Umbilical cord (tissue), 2 donors: ENCODE data around the gene COPS7A. TPM values are rescaled to one million over a fixed set of nuclear protein-coding genes. Genes with fewer than 3 reads are reported as not detected.
A peak's percentile ranks its signal among the peaks of the same experiment; 100 is the strongest.

Experiments
- DNase-seq: peaks from one replicate; pipeline ENCODE4 v3.0.0-alpha.2; 2015; ENCODE audit warnings: low spot score
- total RNA-seq: library from RNA; depleted of rRNA; stranded (reverse); fragments of >200 nt; gene quantifications from one replicate; pipeline ENCODE4 v1.2.3, GENCODE V29; 2014; ENCODE audit warnings: low replicate concordance; ENCODE audit not compliant: insufficient read depth

Gene COPS7A, protein sequence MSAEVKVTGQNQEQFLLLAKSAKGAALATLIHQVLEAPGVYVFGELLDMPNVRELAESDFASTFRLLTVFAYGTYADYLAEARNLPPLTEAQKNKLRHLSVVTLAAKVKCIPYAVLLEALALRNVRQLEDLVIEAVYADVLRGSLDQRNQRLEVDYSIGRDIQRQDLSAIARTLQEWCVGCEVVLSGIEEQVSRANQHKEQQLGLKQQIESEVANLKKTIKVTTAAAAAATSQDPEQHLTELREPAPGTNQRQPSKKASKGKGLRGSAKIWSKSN
- 40.4 TPM for total RNA-seq

DNA sequence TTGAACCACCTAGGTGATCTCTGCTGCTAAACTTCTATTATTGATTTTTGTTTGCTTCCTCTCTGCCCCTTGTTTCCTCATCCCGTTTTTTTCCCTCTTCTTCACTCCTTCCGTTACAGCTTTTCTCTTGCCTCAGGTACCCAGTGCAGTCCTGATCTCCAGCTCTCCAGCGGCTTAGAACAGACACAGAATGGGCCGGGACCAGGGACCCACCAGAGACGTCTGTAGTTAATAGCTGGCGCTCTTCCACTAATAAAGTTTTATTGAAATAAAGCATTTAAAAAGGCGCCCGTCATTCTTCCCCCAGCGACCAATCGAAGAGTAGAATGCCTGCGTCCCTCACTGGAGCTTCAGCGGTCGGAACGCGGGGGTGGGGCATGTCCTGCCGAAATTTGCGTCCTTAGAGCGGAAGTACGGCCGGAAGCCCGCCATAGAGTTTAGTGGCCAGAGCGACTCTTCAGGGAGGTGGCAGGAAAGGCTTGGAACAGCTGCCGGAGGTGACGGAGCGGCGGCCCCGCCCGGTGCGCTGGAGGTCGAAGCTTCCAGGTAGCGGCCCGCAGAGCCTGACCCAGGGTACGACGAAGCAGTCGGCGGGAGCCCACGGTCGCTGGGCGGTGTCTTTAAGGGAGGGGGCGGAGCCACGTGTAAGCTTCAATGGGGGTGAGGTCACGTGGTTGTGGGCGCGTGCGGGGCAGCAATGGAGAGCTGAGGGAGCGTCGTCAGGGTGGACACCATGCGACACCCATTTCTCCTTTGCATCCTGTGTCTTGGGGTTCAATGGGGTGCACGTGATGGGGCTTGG, at the start of gene COPS7A:
Gene COPS7A (plus strand): TSS at position 440 of the 802 bp plus-strand sequence. CDS start 611 bp downstream, outside the sequence.
- DNase-seq = peak; percentile 99

DNA sequence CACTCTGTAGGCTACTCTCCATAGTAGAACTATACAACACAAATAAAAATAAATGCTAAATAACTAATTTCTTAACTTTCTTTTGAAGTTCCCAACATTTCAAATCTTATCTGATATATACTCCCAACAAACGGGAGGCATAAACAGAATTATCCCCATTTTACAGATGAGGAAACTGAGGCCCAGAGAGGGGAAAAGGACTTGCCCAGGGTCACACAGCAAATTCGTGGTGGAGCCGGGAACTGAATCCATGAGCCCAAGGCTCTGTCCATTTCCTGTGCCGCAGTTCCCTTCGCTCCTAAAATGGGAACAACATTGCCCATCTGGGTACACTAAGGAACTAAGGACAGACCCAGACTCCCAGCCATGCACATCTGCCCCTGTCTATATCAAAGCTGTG, 46.9 kb upstream of the COPS7A start:
- no peak for DNase-seq

DNA sequence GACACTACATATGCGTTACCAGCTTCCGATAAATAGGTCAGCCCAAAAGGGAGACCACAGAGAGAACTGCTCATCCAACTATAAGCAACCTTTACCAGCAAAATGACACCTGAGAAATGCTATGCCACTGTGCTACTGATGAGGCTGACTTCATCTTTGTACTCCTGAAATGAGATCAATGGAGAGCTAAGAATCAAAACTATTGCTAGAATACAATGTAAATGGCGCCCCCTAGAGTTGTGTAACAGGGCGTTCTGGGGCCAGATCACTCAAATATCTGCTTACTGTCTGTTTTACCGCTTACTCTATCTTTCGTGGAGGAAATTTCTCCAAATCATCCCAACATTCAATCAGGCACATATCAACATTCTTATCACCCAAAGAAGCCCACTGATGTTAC, 39.2 kb upstream of the COPS7A start:
- DNase-seq = no peak

DNA sequence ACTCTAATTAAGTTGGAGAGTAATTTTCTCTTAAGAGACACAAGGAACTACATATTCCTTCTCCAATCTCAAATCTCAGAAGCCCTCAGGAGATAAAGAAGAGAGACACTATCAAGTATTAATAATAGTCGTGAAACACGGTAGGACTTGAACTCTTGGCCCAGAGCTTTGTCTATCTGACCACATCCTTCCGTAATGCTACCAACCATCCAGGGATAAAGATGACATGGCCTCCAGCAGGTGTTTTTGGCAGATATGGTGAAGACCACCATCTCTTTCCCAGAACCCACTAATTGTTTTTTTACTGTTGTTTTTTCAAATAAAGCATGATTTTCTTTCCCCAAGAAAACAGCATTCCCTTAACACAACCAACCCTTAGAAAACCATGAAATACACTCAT, 38.0 kb upstream of the COPS7A start:
- no peak for DNase-seq

DNA sequence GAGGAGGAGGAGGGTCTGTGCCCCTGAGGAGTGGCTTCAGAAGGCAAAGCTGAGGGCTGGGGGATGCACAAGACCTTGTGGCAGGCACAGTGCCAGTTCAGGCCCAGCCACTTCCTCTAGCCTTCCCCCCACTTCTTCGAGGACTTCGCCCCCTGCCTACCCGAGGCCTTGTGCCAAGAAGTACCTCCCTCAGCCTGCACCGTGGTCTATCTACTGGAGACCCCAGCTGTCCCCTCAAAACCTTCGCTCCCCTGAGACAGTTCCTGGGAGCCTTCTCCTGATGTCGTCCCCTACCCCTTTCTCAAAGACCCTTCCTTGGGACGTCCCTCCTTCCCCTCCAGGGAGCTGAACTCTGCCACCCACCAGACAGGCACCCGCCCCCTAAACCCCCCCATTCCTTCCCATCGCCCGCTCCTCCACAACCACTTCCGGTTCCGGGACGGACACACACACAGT, 35.3 kb upstream of the COPS7A start:
- no peak for DNase-seq

DNA sequence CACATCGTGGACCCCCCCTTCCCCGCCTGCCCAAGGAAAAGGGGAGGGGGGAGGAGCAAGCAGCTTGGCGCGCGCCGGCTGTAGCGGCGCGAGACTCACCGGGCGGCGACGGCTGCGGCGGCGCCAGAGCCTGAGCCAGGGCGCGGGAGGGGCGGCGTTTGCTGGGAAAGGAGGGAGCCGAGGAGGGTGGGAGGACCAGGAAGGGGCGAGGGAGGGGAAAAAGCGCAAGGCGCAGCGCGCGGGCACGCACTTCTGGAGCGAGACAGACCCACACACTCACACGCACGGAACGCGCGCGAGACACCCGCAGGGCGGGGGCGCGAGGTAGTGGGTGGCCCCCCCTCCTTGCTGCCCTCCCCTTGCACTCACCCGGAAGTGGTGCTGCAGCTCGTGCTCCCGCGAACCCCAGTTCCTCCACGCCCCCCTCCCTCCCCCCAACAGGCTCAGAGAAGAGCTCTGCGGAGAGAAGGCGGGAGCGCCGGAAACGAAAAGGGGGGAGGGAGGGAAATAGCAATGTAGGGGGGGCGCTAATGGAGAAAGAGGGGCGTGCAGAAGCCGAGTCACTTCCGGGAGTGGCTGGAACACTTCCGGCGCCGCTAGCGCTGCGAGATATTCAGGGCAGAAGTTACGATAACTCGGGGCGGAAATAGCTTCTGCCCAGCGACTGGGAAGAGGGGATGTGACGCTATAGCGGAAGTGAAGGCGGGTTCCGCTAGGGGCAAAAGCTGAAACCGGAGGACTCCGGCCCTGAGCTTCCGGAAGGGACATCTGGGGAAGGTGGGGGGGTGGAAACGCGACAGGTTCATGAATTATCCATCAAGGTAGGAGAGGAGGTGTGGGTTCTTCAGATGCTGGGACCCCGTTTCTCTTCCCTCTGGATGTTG, 34.6 kb upstream of the COPS7A start, which contains the start of gene ZNF384:
Gene ZNF384 (minus strand): TSS at position 377 of the 884 bp plus-strand sequence. CDS start 9,855 bp downstream, outside the sequence.
- DNase-seq = peak; percentile 100

DNA sequence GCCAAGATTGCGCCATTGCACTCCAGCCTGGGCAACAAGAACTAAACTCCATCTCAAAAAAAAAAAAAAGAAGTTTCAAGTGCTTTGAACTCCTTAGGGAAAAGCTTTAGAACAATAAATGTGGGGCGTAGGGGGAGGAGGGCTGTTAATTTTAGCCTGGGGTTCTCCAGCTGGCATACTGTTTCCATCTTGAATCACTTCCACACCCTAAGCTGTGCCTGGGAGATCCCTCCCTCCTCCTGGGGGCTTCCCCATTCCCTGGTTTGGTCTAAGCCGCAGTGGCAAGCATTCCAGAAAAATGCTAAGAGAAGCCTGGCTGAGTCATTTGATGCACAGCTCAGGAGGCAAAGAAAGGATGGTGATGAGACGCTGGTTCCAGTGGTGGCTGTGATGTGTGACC, 32.4 kb upstream of the COPS7A start:
- no peak for DNase-seq

DNA sequence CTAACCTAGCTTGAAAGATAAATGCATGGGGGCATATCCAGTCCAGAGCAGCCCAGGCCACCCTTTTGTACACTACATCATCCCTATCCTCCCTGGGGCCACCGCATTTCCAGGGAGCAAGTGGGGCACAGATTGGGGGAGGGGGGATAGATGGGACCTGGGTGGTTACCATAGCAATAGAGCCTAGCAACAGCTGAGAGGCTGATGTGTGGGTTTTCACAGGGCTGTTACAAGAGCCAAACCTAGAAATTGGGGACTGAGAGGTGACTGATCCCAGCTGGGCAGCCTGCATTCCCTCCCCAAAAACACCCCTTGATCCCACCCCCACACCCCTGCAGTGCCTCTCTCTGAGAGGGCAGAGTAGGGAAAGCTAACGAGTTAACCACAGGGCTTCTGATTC, 31.0 kb upstream of the COPS7A start:
- DNase-seq = no peak

DNA sequence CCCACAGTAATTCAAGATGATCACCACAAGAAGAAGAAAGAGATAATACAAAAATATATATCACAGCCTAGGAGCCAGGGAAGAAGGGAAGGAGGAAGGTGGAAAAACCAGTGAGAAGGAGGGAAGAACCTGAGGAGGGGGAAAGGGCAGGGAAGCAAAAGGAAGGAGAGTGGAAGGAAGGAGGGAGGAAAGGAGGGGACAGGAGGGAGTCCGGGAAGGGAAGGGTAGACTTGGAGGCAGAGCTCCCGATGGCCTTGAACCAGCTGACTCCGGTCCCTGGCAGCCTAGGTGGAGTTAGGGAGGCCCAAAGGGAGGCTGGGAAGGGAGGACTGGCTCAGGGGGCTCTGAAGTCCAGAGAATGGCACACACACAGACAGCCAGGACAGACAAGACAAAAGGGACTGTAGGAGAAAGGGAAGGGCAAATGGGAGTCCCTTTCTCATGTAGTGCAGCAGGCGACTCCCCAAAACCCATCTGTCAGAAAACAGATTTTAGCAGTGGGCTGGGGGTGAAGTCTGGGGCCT, 30.0 kb upstream of the COPS7A start:
- no peak for DNase-seq

DNA sequence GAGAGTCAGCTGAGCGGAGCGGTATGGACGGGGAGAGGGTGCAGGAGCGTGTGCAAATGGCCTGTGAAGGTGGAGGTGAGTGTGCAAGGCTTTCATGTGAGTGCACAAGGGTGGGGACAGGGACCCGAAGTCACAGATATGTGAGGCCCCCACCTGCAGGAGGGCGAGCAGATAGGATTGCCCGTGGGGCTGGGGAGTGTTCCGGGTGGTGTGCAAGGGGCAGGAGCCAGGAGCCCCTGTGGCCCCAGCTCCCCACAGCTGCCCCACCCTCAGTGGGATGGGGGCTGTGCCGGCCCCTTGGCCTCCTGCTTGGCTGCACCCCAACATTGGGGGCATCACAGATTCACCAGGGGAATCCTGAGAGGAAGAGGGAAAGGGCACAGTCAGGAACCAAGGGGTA, 29.1 kb upstream of the COPS7A start:
- DNase-seq = no peak

DNA sequence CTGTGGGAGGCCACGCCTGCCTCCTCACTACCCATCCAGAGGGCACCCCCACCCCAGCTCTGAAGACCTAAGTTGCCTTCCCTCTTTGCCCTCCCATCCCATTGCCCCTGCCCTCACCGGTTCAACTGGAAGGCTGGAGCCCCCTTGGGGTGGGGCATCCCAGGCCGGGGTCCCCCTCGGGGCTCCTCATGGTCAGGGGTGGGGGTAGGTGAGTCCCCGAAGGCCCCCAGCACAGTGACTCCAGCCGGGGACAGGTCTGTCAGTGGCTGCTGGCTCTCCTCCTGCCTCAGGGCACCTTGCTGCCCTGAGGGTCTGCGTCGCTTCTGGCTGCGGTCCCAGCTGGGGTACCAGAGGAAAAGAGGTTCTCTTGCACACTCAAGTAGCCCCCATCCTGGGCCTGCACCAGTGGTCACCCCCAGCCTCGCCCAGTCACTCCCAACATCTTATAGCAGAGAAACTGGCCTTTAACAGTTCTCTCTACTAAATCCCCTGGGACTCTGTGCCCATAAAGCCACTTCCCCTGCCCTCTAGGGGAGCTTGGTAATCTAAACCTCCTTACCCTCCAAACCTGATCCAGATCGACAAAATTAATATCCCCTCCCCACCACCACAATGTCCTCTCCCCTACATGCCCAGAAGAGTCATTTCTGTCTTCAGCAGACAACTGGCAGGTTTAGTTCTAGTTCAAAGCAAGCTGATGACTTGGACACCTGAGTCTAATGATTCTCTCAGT, 28.4 kb upstream of the COPS7A start:
- DNase-seq = no peak

DNA sequence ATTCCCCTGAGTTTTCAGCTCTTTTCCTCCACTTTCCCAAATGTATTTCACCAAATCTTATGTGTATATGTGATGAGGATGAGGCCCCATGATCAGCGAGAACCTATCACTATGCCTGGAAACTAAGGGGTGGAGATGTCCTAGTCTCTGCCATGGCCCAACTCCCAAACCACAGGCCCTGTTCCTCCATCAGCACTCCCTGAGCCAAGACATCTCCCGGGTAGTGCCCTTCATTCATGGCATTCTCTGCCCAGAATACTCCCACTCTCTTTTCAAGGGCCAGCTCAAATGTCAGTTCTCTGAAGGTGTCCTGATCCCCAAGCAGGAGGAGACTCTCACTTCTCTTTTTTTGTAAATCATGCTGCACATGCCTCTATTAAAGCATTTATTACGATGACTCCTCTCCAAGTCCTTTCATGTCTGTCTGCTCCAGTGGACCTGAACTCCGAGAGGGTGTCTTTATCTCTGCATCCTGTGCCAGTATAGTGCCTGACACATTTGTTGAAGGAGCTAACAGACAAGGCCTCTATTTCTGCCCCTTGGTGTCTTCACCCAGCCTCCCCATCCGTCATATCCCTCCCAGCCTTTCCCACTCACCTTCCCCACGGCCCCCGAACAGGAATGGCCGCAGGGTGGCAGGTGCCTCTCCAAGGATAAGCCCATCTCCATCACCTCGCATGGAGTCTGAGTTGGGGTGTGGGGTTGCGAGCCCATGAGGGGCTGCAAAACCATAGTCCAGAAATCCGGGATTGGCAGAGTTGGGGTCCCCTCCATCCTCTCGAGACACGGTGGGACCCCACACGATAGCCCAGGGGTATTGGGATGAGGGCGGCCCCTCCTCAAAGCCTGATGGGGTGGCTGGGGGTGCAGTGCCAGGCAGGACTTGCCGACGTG, 26.9 kb upstream of the COPS7A start:
- DNase-seq = no peak

DNA sequence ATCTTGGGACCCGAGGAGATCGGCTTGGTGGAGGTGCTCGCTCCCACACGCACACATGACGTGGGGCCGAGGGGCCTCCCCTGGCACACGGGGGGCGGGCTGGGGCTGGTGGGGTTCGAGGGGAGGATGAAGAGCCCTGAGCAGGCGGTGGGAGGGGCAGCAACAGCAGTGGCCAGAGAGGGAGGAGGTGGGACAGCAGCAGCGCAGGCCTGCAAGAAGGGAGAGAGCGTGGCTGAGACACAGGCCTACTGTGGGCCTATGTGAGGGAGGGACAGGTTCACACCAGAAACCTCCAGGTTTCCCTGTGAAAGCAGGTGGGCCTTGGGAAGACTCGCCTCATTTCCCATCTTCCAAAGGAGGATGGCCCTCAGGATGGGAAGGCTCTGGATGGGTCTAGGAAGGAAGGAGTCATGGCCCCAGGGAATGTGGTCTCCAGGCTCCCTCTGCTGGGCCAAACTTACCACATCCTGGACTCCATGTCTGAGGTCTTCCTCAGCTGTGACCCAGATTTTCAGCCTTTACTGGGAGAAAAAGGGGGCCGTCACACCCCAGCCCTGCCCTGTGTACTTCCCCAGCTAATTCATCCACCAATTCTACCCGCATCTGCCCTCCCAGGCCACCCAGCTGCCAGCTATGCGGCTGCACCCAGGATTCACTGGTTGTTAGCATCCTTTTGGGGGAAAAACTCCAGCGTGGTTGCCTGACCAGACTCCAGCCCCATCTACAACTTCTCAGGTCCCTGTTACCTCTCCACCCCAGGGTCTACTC, 26.1 kb upstream of the COPS7A start:
- DNase-seq = peak; percentile 29

DNA sequence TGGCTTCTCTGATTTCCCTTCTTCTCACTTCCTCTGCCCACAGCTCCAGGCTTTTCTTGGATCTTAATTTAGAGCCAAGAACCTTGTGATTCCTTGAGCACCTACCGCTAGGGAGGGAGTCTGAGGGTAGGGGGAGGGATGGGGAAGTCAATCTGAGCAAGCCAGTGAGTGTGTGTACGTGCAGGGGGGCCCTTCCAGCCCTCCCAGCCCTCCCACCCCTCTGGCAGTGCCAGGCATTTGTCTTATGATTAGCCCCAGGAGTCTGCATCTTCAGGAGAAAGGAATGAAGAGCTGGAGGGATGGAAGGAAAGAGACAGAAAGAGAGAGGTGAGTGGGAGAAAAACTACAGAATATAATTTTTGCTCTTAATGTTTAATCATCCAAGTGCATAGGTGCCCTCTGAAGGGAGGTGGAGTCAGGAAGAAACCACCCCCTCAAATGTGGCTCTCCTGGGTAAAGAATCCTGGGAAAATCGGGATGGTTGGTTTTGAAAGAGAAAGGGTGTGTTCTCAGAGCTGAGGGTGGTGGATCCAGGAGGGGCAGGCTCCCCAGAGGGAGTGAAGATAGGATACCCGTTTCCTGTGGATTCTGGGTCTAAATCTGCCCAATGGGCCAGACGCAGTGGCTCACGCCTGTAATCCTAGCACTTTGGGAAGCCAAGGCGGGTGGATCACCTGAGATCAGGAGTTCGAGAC, 25.3 kb upstream of the COPS7A start:
- no peak for DNase-seq

DNA sequence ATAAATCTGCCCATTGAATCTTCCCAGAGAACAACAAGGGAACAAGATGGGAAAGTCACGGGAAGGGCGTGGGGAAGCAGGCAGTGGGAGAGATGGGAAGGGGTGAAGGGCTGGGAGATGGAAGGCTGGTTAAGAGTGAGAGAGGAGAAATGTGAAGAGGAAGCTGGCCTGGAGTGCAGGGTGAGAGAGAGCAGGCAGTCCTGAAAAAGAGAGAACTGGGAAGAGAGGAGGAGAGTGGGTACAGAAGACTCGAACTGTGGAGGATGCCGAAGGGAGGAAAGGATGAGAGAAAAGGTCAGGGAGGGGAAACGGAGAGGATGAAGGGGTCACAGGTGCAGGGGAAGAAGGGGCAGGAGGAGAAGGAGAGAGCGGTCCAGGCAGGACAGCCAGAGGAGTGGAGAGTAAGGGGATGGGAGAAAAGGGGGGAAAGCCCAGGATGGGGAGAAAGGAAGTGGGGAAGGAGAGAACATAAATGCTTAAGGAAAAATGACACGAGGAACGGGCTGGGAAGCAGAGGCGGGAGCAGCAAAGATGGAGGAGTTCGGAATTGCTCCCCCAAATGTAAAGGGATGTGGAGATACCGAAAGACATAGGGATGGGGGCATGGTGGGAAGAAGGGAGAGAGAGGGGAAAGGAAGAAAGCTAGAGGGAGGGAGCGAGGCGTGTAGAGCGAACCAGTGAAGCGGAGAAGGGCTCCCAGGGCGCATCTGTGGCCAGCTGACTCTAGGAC, 24.4 kb upstream of the COPS7A start:
- no peak for DNase-seq

DNA sequence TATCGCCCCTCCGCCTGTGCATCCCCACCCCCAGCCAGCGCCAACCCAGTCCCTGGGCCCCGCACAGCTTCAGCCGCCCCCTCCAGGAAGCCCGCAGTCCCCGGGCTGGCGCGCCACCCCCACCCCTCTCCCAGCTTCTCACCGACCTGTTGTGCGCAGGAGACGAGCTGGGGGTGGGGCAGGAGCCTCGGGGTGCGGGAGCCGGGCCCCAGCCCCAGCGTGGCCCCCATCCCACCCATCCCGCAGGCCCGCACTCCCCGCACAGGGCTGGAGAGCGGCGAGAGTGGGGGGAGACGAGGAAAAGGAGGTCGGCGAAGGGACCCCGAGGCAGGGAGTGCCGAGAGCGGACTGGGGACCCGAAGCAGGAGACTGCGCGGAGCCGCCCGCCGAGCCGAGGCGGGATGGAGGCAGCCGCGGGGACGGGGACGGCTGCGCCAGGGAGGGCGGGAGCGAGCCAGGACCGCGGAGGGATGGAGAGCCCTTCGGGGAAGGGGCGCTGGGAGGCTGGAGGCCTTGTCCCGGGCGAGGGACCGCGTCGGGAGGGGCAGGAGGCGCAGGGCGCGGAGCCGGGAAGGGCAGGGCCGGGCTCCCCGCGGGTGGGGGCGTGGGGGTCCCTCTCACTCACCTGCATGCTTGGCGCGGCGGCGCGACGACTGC, 23.7 kb upstream of the COPS7A start:
- DNase-seq = peak; percentile 16

DNA sequence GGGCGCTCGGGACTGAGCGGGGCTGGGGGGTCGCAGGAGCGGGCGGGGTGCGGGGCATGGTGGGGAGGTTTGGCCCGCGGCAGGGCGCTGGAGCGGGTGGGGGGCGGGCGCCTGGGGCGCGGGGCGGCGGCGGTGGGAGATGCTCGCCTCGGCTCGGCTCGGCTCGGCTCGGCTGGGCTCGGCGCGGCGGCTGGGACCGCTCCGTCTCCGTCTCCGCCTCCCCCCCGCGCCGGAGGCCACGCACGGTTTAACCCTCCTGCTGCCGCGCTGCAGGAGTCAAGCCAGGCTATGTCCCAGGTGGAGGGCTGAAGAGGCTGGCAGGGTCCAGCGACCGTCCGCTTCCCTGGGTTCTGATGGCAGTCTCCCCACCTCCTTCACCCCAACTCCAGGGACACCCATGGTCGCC, 23.2 kb upstream of the COPS7A start, which contains the start of gene PIANP:
Gene PIANP (minus strand): TSS at position 170 of the 406 bp plus-strand sequence. CDS start 2,754 bp downstream, outside the sequence.
- DNase-seq = peak; percentile 61
